Midbrain (tissue), 1 donor: ENCODE results near the gene BTN3A1.

Experiments
- DNase-seq: peaks from one replicate; lab custom pipeline; 2025; lab: John Stamatoyannopoulos, UW

Gene BTN3A1

GRCh38 chr6:26379292-26379691, 22.8 kb upstream of the BTN3A1 start:
- no peak for DNase-seq

- no peak for DNase-seq
These were observed 22.3 kb upstream of the BTN3A1 start for GRCh38 chr6:26379740-26380139.

- DNase-seq: no peak
These were observed 21.8 kb upstream of the BTN3A1 start for GRCh38 chr6:26380256-26380655.

- DNase-seq: no peak
These were observed 20.0 kb upstream of the BTN3A1 start for GRCh38 chr6:26382121-26382520.

GRCh38 chr6:26383624-26384417, 18.3 kb upstream of the BTN3A1 start:
- DNase-seq: no peak

GRCh38 chr6:26385734-26386125, 16.3 kb upstream of the BTN3A1 start:
- no peak for DNase-seq

GRCh38 chr6:26387565-26387964, 14.5 kb upstream of the BTN3A1 start:
- DNase-seq: no peak

- DNase-seq: no peak
These were observed 14.1 kb upstream of the BTN3A1 start for GRCh38 chr6:26388014-26388413.

GRCh38 chr6:26388441-26388840, 13.6 kb upstream of the BTN3A1 start:
- no peak for DNase-seq

GRCh38 chr6:26389349-26389894, 12.7 kb upstream of the BTN3A1 start:
- DNase-seq: no peak

GRCh38 chr6:26390531-26390930, 11.5 kb upstream of the BTN3A1 start:
- no peak for DNase-seq

- no peak for DNase-seq
These were observed 9.0 kb upstream of the BTN3A1 start for GRCh38 chr6:26392932-26393636.

- no peak for DNase-seq
These were observed 7.8 kb upstream of the BTN3A1 start for GRCh38 chr6:26394289-26394688.

GRCh38 chr6:26398555-26398954, 3.5 kb upstream of the BTN3A1 start:
- no peak for DNase-seq

GRCh38 chr6:26400626-26401025, 1.4 kb upstream of the BTN3A1 start:
- no peak for DNase-seq

GRCh38 chr6:26401389-26401986, 587 bp upstream of the BTN3A1 start:
- no peak for DNase-seq

- no peak for DNase-seq
These were observed 1.8 kb downstream of the BTN3A1 start for GRCh38 chr6:26403893-26404292.

- no peak for DNase-seq
These were observed 2.5 kb downstream of the BTN3A1 start for GRCh38 chr6:26404546-26404945.

GRCh38 chr6:26408828-26409730, 7.0 kb downstream of the BTN3A1 start:
- DNase-seq: no peak

- DNase-seq: no peak
These were observed 9.7 kb downstream of the BTN3A1 start for GRCh38 chr6:26411751-26412150.

GRCh38 chr6:26412228-26412627, 10.2 kb downstream of the BTN3A1 start:
- DNase-seq: no peak

GRCh38 chr6:26412954-26413353, 10.9 kb downstream of the BTN3A1 start:
- DNase-seq: no peak
